ENCODE data around the gene UGT1A6. TPM values are rescaled to one million over a fixed set of nuclear protein-coding genes. Genes with fewer than 3 reads are reported as not detected.

UGT1A6 gene
- total RNA-seq, 3 donors from 2014 or later, result not detected

DNA sequence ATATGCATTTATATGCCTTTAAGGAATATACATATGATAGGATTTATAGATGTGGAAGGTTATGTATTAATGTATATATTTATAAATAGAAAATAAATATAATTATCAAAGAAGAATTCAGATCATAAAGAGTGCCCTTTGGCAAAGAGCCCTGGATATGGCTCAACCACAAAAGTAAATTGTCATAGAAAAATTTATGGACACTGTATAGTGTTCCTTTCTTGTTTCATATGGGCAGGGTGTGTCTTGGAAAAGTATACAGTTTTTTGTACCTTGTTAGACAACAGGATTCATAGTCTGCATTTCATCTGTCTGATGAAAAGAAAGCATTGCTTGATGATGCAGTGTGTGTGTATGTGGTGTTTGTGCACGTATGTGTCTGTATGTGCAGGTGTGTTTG is 8.1 kb upstream of the UGT1A6 start:
- no peak overlapping the region for H3K27ac ChIP-seq
- TF ChIP-seq, protein P1, sequence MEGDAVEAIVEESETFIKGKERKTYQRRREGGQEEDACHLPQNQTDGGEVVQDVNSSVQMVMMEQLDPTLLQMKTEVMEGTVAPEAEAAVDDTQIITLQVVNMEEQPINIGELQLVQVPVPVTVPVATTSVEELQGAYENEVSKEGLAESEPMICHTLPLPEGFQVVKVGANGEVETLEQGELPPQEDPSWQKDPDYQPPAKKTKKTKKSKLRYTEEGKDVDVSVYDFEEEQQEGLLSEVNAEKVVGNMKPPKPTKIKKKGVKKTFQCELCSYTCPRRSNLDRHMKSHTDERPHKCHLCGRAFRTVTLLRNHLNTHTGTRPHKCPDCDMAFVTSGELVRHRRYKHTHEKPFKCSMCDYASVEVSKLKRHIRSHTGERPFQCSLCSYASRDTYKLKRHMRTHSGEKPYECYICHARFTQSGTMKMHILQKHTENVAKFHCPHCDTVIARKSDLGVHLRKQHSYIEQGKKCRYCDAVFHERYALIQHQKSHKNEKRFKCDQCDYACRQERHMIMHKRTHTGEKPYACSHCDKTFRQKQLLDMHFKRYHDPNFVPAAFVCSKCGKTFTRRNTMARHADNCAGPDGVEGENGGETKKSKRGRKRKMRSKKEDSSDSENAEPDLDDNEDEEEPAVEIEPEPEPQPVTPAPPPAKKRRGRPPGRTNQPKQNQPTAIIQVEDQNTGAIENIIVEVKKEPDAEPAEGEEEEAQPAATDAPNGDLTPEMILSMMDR (IDR thresholded peaks at IDR 0.05), result no peak
- TF ChIP-seq POLR2AphosphoS5 (IDR thresholded peaks at IDR 0.05), result no peak
- TF ChIP-seq POLR2A (IDR thresholded peaks at IDR 0.05), result no peak
- DNase-seq (ENCODE audit: low spot score in 2 of 2), result no peak
- intact Hi-C loops (cut with DNase I; ENCODE audit: low total_unique reads), result no loop called here
- no peaks in the 10 kb centered on the region for H3K36me3 ChIP-seq
- no peaks in the 10 kb centered on the region for H3K9me3 ChIP-seq
- H3K4me3 ChIP-seq, result no peak overlapping the region
- H3K4me1 ChIP-seq, result no peaks in the 10 kb centered on the region
- H3K27me3 ChIP-seq, result no peaks in the 10 kb centered on the region

DNA sequence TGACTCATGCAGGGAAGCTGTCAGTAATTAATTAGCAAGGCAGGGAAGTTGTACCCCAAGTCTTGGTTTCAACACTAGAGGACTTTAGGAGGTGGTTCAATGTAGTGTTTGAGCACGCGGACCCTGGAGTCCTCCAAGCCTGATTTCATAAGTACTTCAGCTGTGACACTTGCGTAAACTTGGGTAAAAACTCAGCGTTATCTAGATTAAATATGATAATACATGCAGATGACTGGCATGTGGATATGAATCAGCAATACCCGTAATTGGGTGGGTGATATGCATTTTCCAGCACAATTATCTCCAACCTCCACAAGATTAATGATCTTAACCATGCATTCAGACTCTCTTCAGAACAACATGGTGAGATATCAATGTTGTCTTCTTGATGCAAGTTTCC is 5.8 kb upstream of the UGT1A6 start:
- Histone ChIP-seq H3K4me3 (no peak overlapping the region), H3K4me1 (no peaks in the 10 kb centered on the region), H3K36me3 (no peaks in the 10 kb centered on the region), H3K9me3 (no peaks in the 10 kb centered on the region), H3K27ac (no peak overlapping the region), H3K27me3 (no peaks in the 10 kb centered on the region)
- no peak for DNase-seq (ENCODE audit: low spot score in 2 of 2)
- TF ChIP-seq, protein P1 (IDR thresholded peaks at IDR 0.05), result no peak
- intact Hi-C loops (cut with DNase I; ENCODE audit: low total_unique reads), result no loop called here

DNA sequence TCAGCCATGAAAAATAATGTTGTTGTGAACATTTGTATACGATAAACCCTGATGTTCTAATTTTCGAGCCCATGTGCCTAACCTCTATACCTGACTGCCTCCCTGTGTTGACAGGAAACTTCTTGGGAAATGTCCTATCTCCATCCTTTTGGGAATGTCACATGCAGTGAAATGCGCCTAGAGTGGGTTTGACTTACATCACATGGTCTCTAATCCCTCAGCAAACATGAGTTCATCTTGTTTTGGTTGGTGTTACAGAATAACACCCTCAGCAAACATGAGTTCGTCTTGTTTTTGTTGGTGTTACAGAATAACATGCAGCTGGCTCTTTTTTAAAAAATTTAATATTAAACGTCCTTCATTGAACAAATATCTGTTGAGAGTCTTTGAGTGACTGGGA is 4.3 kb upstream of the UGT1A6 start:
- TF ChIP-seq, protein P1 (IDR thresholded peaks at IDR 0.05), result no peak
- TF ChIP-seq POLR2A (IDR thresholded peaks at IDR 0.05) (no peak), POLR2AphosphoS5 (IDR thresholded peaks at IDR 0.05) (no peak)
- DNase-seq (ENCODE audit: low spot score in 2 of 2), result no peak
- H3K36me3 ChIP-seq, result no peaks in the 10 kb centered on the region
- intact Hi-C loops (cut with DNase I; ENCODE audit: low total_unique reads), result no loop called here
- H3K27me3 ChIP-seq, result no peaks in the 10 kb centered on the region
- H3K4me3 ChIP-seq, result no peak overlapping the region
- no peak overlapping the region for H3K27ac ChIP-seq
- no peaks in the 10 kb centered on the region for H3K4me1 ChIP-seq
- H3K9me3 ChIP-seq, result no peaks in the 10 kb centered on the region

DNA sequence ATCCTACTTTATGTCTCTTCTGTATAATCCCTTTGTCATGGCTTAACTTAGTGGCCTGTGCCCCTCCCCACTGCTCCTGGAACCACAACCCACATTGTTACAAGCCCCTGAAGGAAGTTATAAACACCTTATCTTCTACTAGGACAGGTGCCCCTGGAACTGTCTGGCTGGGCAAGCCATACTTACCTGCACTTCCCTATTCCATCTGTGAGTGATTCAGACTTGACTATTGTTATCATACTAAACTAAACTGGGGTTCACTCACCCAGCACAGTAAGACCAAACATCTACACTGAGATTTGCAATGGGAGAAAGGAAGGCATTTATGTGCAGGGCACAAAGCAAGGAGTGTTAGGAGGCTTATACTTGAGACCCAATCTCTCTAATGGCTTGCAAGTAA is 3.7 kb upstream of the UGT1A6 start:
- H3K36me3 ChIP-seq, result no peaks in the 10 kb centered on the region
- no peaks in the 10 kb centered on the region for H3K9me3 ChIP-seq
- no peaks in the 10 kb centered on the region for H3K4me1 ChIP-seq
- intact Hi-C loops (cut with DNase I; ENCODE audit: low total_unique reads), result no loop called here
- no peak for DNase-seq (ENCODE audit: low spot score in 2 of 2)
- TF ChIP-seq POLR2A (IDR thresholded peaks at IDR 0.05), result no peak
- TF ChIP-seq, protein P1 (IDR thresholded peaks at IDR 0.05), result no peak
- no peak for TF ChIP-seq POLR2AphosphoS5 (IDR thresholded peaks at IDR 0.05)
- no peaks in the 10 kb centered on the region for H3K27me3 ChIP-seq
- H3K4me3 ChIP-seq, result no peak overlapping the region
- H3K27ac ChIP-seq, result no peak overlapping the region

DNA sequence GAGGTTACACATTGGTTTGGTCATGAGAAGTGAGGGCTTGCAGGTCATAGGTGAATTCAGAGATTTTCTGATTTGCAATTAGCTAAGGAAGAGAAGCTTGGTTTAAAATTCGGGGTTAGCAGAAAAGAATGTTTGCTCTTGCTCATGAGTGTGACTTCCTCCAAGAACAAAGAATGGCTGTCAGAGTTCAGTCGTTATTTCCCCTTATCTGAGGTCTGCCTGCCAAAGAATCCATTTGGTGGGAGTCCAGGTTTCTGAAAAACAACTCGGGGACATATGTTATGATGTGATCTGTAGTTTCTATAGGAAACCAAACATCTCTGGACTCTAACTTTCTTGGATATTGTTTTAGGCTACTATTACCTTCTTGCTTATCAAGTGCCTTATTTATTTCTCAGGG is 3.2 kb upstream of the UGT1A6 start:
- H3K27me3 ChIP-seq, result no peaks in the 10 kb centered on the region
- intact Hi-C loops (cut with DNase I; ENCODE audit: low total_unique reads), result no loop called here

More for the DNA sequence above, 3.2 kb upstream of the UGT1A6 start:
- Histone ChIP-seq H3K4me3 (no peak overlapping the region), H3K4me1 (no peaks in the 10 kb centered on the region), H3K9me3 (no peaks in the 10 kb centered on the region), H3K27ac (no peak overlapping the region), H3K36me3 (no peaks in the 10 kb centered on the region)
- TF ChIP-seq POLR2AphosphoS5 (IDR thresholded peaks at IDR 0.05) (no peak), POLR2A (IDR thresholded peaks at IDR 0.05) (no peak)
- TF ChIP-seq, protein P1 (IDR thresholded peaks at IDR 0.05), result no peak
- DNase-seq (ENCODE audit: low spot score in 2 of 2), result no peak

All from breast epithelium (tissue), 4 donors.